HG03521 (cell line): ENCODE data around the gene GIMD1.
A peak's percentile ranks its signal among the peaks of the same experiment; 100 is the strongest.

Experiments
- ATAC-seq: cut with Tn5 transposase; IDR thresholded peaks from one replicate; pipeline ENCODE4 v1.9.1; 2021; ENCODE audit warnings: mild to moderate bottlenecking, moderate library complexity; ENCODE audit not compliant: unreplicated experiment

The GIMD1 gene

DNA sequence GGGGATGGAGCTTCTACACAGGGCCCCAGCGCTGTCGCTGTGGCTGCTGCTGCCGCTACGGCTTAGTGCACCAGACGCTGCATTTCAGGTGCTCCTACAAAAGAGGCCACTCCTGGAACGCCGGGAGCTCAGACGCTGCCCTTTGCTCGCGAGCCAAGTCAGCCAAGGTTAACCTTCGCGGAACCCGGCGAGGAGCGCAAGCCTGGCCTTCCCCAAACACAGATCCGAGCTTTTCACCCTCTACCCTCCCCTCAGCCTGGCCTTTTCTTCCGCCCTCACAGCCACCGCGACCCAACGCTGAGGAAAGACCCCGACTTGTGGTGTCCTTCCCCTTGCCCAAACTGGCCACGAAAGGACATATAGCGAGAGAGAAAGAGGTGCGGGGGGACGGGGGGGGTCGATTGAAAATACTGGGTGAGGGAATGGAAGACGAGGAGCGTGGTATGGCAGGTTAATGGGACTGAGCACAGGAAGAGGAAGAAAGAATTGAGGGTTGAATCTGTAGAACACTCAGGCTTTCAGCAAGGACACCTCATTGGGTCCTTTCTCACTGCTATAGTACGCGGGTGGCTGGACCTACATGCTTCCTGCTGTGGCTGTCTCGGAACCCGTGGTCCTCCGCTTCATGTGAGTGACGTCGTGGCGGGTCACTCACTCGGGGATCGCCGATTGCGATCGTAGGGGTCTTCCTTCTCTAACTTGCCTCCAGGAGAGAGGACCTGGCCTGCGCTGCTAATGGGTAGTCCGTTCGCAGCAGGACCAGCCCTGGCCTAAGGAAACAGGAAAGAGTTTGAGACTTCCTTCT is 52.4 kb downstream of the GIMD1 start, which contains the start of the genes AIMP1 and TBCK:
Gene AIMP1, plus strand, starts transcription at position 583 of the 805 bp plus-strand sequence. CDS start 8,460 bp downstream, outside the sequence.
Gene TBCK, minus strand, starts transcription at position 242 of the 805 bp plus-strand sequence. CDS start 7,249 bp downstream, outside the sequence.
- ATAC-seq: peak; percentile 89

DNA sequence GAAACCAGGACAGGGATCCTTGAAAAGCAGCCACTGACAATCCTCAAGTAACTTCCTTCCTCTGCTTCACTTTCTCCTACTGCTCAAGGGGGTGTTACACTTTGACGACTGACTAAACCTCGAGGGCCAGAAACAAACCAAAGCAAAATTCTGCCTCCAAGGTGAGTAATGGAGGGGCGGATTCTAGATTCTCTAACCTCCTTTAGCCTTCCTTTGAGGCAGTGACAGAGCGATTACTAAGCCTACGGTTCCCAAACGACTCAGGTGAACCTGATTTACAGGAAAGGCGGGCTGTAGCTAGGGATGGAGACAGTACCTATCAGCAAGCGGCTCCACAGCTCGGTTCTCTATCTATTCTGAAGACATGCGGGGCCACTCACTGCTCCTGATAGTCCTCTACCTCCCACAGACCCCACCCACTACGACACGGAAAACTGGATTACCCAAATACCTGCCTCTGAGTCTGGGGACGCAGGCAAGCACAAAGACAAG is 53.1 kb downstream of the GIMD1 start:
- ATAC-seq: peak; percentile 17

DNA sequence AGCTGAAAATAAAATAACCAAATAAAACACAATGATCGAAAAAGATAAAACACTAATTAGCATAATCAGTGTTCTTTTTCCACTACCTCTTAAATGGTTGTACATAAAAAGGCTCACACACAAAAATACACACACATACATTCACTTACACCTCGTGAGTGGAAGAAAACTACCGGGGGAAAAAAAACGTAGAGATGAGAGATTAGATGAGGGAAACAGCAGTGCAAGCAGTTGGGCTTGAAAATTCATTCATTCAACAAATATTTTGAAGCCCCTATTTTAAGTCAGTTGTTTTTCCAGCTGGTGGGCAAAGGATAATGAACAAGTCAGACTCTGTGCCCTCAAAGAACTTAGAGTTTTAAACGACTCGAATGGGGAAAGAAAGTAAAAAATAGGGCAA is 53.6 kb downstream of the GIMD1 start:
- ATAC-seq: no peak

DNA sequence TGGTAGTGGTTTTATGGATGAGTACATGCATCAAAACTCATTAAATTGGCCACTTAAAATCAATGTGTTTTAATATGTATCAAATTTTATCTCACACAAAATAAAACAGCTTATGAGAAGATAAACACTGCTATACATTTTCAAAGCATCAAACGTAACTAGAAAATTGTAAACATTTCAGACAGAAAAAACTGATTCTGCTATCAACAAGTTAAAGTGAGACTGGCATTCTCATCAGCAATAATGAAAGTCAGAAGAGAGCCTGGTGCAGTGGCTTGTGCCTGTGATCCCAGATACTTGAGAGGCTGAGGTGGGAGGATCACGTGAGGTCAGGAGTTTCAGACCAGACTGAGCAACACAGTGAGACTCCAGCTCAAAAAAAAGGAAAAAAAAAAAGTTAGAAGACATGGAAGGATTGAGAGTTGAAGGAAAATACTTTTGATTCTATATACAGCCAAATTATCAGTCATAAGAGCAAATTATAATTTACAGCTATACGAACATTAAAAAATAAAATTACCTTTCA is 55.5 kb downstream of the GIMD1 start:
- no peak for ATAC-seq

DNA sequence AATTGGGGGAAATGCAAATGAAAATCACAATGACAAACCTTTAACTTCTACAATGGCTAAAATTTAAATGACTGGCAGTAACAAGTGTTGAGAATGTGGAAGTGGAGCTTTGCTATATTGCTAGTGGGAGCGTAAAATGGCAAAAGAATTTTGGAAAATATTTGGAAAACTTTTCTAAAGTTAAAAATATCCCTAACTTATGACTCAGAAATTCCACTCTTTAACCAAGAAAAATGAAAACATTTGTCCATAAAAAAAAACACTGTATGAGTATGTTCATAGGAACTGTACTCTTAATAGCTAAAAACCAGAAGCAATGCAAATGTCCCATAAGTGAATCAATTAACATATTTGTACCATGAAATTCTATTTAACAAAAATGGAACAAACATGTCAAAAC is 56.2 kb downstream of the GIMD1 start:
- no peak for ATAC-seq
